Ectodermal cell (in vitro differentiated cells): ENCODE data around the gene GFRA3.

ENCODE experiments used
- H3K27ac ChIP-seq: 2 replicates; pipeline ENCODE4 v1.7.0; 2013; ENCODE audit warnings: mild to moderate bottlenecking, low read depth, low read length; ENCODE audit not compliant: insufficient read depth, poor library complexity, severe bottlenecking
- H3K27me3 ChIP-seq: 2 replicates; pipeline ENCODE4 v1.7.0; 2013; ENCODE audit warnings: mild to moderate bottlenecking, low read length; ENCODE audit not compliant: insufficient read depth, control insufficient read depth, poor library complexity, severe bottlenecking
- H3K36me3 ChIP-seq: one replicate; pipeline ENCODE4 v1.7.0; 2013; ENCODE audit warnings: low read length; ENCODE audit not compliant: control insufficient read depth, insufficient read depth
- H3K4me1 ChIP-seq: one replicate; pipeline ENCODE4 v1.7.0; 2013; ENCODE audit warnings: low read length; ENCODE audit not compliant: control insufficient read depth, insufficient read depth
- H3K4me3 ChIP-seq: 2 replicates; pipeline ENCODE4 v1.7.0; 2013; ENCODE audit warnings: low read depth, low read length, control low read depth; ENCODE audit not compliant: insufficient read depth
- H3K9me3 ChIP-seq: 2 replicates; pipeline ENCODE4 v1.7.0; 2013; ENCODE audit warnings: mild to moderate bottlenecking, low read length, moderate library complexity; ENCODE audit not compliant: control insufficient read depth
- WGBS, 2 experiments: methylation state at CpG; one replicate each; pipeline ENCODE4 v1.1.7; 2013; ENCODE audit warnings: missing lambda C conversion rate in 2 of 2; 5-methylcytosine and 5-hydroxymethylcytosine counted together

GFRA3 gene

GRCh38 chr5:138233280-138233679, 41.1 kb downstream of the GFRA3 start:
- Histone ChIP-seq H3K36me3 (no peaks in the 10 kb centered on the region), H3K4me1 (no peaks in the 10 kb centered on the region), H3K27me3 (no peaks in the 10 kb centered on the region), H3K27ac (no peak overlapping the region), H3K4me3 (no peak overlapping the region), H3K9me3 (no peaks in the 10 kb centered on the region)
- WGBS, 2 experiments = 82 to 84% methylated on average over 2 of the region's 2 CpGs

- no peak overlapping the region for H3K4me3 ChIP-seq
- H3K27ac ChIP-seq = no peak overlapping the region
- 84 to 86% methylated on average over 7 of the region's 7 CpGs for WGBS, 2 experiments
- no peaks in the 10 kb centered on the region for H3K4me1 ChIP-seq
- no peaks in the 10 kb centered on the region for H3K36me3 ChIP-seq
- no peaks in the 10 kb centered on the region for H3K9me3 ChIP-seq
- H3K27me3 ChIP-seq = no peaks in the 10 kb centered on the region
These were observed 43.3 kb downstream of the GFRA3 start for GRCh38 chr5:138230981-138231589.

GRCh38 chr5:138230261-138230660, 44.2 kb downstream of the GFRA3 start:
- H3K36me3 ChIP-seq = no peaks in the 10 kb centered on the region
- H3K27me3 ChIP-seq = no peaks in the 10 kb centered on the region
- H3K4me3 ChIP-seq = no peak overlapping the region
- no peak overlapping the region for H3K27ac ChIP-seq
- no peaks in the 10 kb centered on the region for H3K4me1 ChIP-seq
- H3K9me3 ChIP-seq = no peaks in the 10 kb centered on the region

GRCh38 chr5:138229387-138229786, 45.0 kb downstream of the GFRA3 start:
- Histone ChIP-seq H3K4me1 (no peaks in the 10 kb centered on the region), H3K27ac (no peak overlapping the region), H3K9me3 (no peaks in the 10 kb centered on the region)

GRCh38 chr5:138226910-138227309, 47.5 kb downstream of the GFRA3 start:
- no peak overlapping the region for H3K27ac ChIP-seq
- H3K4me1 ChIP-seq = no peaks in the 10 kb centered on the region
- H3K4me3 ChIP-seq = no peak overlapping the region
- H3K36me3 ChIP-seq = no peaks in the 10 kb centered on the region
- H3K27me3 ChIP-seq = no peaks in the 10 kb centered on the region
- H3K9me3 ChIP-seq = no peaks in the 10 kb centered on the region

More at GRCh38 chr5:138229387-138229786, 45.0 kb downstream of the GFRA3 start:
- H3K27me3 ChIP-seq = no peaks in the 10 kb centered on the region
- no peak overlapping the region for H3K4me3 ChIP-seq
- no peaks in the 10 kb centered on the region for H3K36me3 ChIP-seq
- WGBS, 2 experiments = 92 to 97% methylated on average over 6 of the region's 6 CpGs

DNA sequence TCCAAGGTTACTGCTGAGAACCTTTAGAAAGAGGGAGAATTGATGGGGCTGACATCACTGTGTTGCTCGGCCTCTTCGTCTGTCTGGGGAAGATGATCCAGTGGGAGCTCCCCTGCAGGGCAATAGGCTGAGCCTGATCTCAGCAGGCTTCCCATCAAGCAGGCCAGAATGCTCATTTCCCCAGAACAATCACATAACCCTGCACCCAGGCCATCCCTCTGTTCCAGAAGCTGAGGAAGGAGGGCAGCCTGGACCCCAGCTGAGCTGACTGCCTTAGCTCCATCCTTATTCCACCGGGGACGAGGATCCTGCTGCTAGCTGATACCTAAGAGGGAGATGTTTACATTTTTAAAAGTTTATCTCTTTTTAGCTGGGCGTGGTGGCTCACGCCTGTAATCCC, 49.7 kb downstream of the GFRA3 start:
- 89 to 90% methylated on average over 6 of the region's 6 CpGs for WGBS, 2 experiments
- H3K4me1 ChIP-seq = no peaks in the 10 kb centered on the region
- H3K4me3 ChIP-seq = no peak overlapping the region
- no peaks in the 10 kb centered on the region for H3K36me3 ChIP-seq
- no peaks in the 10 kb centered on the region for H3K27me3 ChIP-seq
- no peaks in the 10 kb centered on the region for H3K9me3 ChIP-seq
- H3K27ac ChIP-seq = no peak overlapping the region

GRCh38 chr5:138223532-138223931, 50.9 kb downstream of the GFRA3 start:
- no peaks in the 10 kb centered on the region for H3K36me3 ChIP-seq
- H3K4me1 ChIP-seq = no peaks in the 10 kb centered on the region
- 89 to 92% methylated on average over 1 of the region's 1 CpG for WGBS, 2 experiments
- no peak overlapping the region for H3K4me3 ChIP-seq
- H3K27me3 ChIP-seq = no peaks in the 10 kb centered on the region
- no peak overlapping the region for H3K27ac ChIP-seq
- H3K9me3 ChIP-seq = no peaks in the 10 kb centered on the region

GRCh38 chr5:138216799-138217198, 57.6 kb downstream of the GFRA3 start:
- Histone ChIP-seq H3K4me3 (no peak overlapping the region), H3K36me3 (no peaks in the 10 kb centered on the region), H3K27ac (no peak overlapping the region), H3K9me3 (no peaks in the 10 kb centered on the region), H3K27me3 (no peaks in the 10 kb centered on the region), H3K4me1 (peaks cover 4% of the 10 kb centered on the region)
- 88 to 89% methylated on average over 2 of the region's 2 CpGs for WGBS, 2 experiments

DNA sequence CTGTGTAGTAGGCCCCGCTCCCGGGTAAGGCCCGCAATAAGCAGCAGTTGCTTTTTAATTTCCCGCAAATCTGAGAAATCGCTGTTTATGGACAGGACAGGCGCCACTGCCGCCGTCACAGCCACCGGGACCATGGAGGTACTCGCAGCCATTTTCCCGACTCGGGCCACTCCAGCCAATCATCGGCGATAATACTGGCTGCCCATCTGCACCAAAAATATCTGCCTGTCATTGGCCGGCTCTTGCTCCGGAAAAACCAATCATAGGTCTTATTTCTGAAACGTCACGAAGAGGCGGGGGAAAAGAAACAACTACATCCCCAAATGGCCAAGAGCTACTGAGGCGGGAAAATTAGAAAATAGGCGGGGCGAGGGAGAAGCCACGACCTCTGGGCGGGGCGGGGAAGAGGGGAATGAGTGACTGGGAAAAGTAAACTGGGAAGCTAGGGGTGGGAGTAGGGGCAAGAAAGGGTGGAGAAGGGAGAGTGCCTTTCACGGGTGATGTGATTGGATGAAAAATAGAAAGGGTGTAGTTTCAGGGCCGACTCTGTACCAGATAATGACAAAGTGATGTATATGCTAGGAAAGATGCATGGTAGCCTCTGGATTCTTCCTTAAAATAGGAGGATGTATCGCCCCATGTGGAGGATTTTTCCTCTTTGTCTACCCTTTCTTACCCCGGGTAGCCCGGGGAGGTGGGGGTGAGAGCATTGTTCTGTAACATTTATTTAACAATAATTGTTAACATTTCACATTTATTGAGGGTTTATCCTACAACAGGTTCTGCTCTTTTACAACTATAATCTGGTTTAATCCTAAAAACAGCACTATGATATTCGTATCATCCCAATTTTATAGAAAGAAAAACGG, 61.0 kb downstream of the GFRA3 start, which contains the start of gene CDC23:
Gene CDC23 (minus strand): TSS at position 163 of the 869 bp plus-strand sequence. CDS start 11 bp downstream, at position 152.
- 6 to 7% methylated on average over 29 to 30 of the region's 32 CpGs for WGBS, 2 experiments
- Histone ChIP-seq H3K27ac (peak within 1 kb of the TSS; percentile 80), H3K27me3 (no peaks in the 10 kb centered on the region), H3K4me1 (peaks cover 6% of the 10 kb centered on the region), H3K36me3 (no peaks in the 10 kb centered on the region), H3K4me3 (peak within 1 kb of the TSS; percentile 98), H3K9me3 (no peaks in the 10 kb centered on the region)

DNA sequence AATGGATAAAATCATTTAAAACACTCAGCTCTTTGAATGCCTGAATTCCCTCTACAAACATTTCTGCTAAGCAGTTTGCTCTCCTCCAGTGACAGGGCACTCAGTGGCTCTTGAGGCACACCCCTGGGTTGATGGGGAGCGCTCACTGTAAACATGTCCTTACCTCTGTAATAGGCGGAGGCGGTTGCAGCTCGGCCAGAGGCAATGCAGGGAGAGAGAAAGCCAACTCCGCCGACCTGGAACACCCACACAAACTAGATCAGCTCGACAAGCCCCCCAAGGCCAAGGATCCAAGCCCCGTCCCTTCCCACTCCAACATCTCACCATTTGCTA, 61.6 kb downstream of the GFRA3 start:
- no peaks in the 10 kb centered on the region for H3K36me3 ChIP-seq
- no peaks in the 10 kb centered on the region for H3K9me3 ChIP-seq
- 1% methylated on average over 8 of the region's 8 CpGs for WGBS, 2 experiments
- peaks cover 6% of the 10 kb centered on the region for H3K4me1 ChIP-seq
- peak overlapping the region; percentile 69 for H3K27ac ChIP-seq
- no peaks in the 10 kb centered on the region for H3K27me3 ChIP-seq
- peak overlapping the region; percentile 98 for H3K4me3 ChIP-seq
